ENCODE data around the gene GMDS.

Gene GMDS

GRCh38 chr6:1593958-1594314 lies 651.5 kb downstream of the GMDS start:
- no peak for DNase-seq

GRCh38 chr6:1593286-1593957 lies 652.0 kb downstream of the GMDS start:
- no peak for DNase-seq

GRCh38 chr6:1592852-1593251 lies 652.6 kb downstream of the GMDS start:
- DNase-seq: no peak

- DNase-seq: no peak
Observed at GRCh38 chr6:1591926-1592325, 653.5 kb downstream of the GMDS start.

GRCh38 chr6:1591243-1591642 lies 654.2 kb downstream of the GMDS start:
- DNase-seq: no peak

GRCh38 chr6:1590580-1590979 lies 654.8 kb downstream of the GMDS start:
- no peak for DNase-seq

- DNase-seq: no peak
Observed at GRCh38 chr6:1589208-1589607, 656.2 kb downstream of the GMDS start.

- DNase-seq: no peak
Observed at GRCh38 chr6:1587977-1588376, 657.4 kb downstream of the GMDS start.

GRCh38 chr6:1587546-1587945 lies 657.9 kb downstream of the GMDS start:
- no peak for DNase-seq

GRCh38 chr6:1586861-1587450 lies 658.4 kb downstream of the GMDS start:
- no peak for DNase-seq

GRCh38 chr6:1586256-1586655 lies 659.1 kb downstream of the GMDS start:
- DNase-seq: no peak

GRCh38 chr6:1585669-1586049 lies 659.7 kb downstream of the GMDS start:
- no peak for DNase-seq

GRCh38 chr6:1584996-1585668 lies 660.3 kb downstream of the GMDS start:
- DNase-seq: no peak

GRCh38 chr6:1584146-1584545 lies 661.3 kb downstream of the GMDS start:
- no peak for DNase-seq

GRCh38 chr6:1581120-1581991 lies 664.0 kb downstream of the GMDS start:
- no peak for DNase-seq

- DNase-seq: no peak
Observed at GRCh38 chr6:1580585-1580984, 664.8 kb downstream of the GMDS start.

GRCh38 chr6:1580109-1580508 lies 665.3 kb downstream of the GMDS start:
- DNase-seq: no peak

- DNase-seq: no peak
Observed at GRCh38 chr6:1579096-1579495, 666.3 kb downstream of the GMDS start.

GRCh38 chr6:1577896-1578745 lies 667.3 kb downstream of the GMDS start:
- DNase-seq: no peak

- no peak for DNase-seq
Observed at GRCh38 chr6:1577146-1577680, 668.2 kb downstream of the GMDS start.

GRCh38 chr6:1576711-1577110 lies 668.7 kb downstream of the GMDS start:
- no peak for DNase-seq

GRCh38 chr6:1576166-1576565 lies 669.2 kb downstream of the GMDS start:
- DNase-seq: no peak

All from activated CD4-positive, alpha-beta T cell treated with anti-CD3 and anti-CD28 coated beads, Interleukin-10, Interleukin-2, amounts not matched to agents 100 ng/mL and 50 ng/mL, durations not matched to agents 16 hours and 8 hours (primary cell).